NCI-H1417 (cell line): ENCODE measurements around the gene MMD2.
"Not testable (repeated sequence)": the region's sequence is repeated elsewhere in the genome, so short reads cannot be mapped to it uniquely, and the experiment has no call there.

Experiments
- DNase-seq, 3 experiments: peaks; one replicate each; lab custom pipeline; 2025; lab: John Stamatoyannopoulos, UW

MMD2 gene

GRCh38 chr7:4893929-4894475 is 65.0 kb downstream of the MMD2 start:
- DNase-seq, result no peak

DNA sequence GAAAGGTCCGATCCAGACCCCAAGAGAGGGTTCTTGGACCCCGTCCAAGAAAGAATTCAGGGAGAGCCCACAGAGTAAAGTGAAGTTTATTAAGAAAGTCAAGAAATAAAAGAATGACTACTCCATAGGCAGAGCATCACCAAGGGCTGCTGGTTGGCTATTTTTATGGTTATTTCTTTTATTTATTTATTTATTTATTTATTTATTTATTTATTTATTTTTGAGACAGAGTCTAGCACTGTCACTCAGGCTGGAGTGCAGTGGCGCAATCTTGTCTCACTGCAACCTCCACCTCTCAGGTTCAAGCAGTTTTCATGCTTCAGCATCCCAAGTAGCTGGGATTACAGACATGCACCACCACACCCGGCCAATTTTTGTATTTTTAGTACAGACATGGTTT is 65.8 kb downstream of the MMD2 start:
- not testable (repeated sequence) for DNase-seq

GRCh38 chr7:4891522-4891921 is 67.5 kb downstream of the MMD2 start:
- DNase-seq, result not testable (repeated sequence)

- DNase-seq, result no peak
These were observed 69.3 kb downstream of the MMD2 start for GRCh38 chr7:4889682-4890081.

DNA sequence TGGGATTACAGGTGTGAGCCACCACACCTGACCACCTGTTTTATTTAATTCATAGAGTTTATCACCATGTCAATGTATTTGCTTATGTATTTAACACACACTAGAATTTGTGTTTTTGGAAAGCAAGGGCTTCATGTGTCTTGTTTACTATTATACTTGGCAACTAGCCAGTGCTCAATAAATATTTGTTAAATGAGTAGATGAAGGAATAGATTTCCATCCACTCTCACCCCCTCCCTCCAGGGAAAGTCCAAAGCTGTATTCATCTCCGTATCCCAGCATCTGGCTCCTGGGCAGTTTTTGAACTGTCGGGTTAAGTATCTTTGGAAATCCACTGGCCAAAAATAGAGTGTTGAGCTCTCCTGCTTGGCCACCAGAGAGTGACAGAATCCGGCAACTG is 70.8 kb downstream of the MMD2 start:
- DNase-seq, result peak in 1 of 3 experiments; percentile 34

DNA sequence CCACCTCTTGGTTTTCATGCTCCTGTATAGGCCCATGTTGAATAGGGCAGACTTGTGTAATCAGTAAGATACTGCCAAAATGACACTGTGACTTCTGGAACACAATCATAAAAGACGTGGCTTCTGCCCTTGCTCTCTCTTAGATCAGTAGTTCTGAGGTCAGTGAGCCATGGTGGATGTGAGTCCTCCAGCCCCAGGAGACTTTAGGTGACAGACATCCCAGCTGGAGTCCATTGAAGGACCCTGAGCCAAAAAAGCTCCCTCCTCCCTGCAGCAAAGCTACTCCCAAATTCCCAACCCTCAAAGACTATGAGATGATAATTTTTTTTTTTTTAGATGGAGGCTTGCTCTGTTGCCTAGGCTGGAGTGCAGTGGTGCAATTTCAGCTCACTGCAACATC is 72.3 kb downstream of the MMD2 start:
- no peak for DNase-seq

GRCh38 chr7:4885317-4885807 is 73.6 kb downstream of the MMD2 start:
- no peak for DNase-seq

GRCh38 chr7:4884164-4884563 is 74.8 kb downstream of the MMD2 start:
- DNase-seq, result peak in 1 of 3 experiments; percentile 51

DNA sequence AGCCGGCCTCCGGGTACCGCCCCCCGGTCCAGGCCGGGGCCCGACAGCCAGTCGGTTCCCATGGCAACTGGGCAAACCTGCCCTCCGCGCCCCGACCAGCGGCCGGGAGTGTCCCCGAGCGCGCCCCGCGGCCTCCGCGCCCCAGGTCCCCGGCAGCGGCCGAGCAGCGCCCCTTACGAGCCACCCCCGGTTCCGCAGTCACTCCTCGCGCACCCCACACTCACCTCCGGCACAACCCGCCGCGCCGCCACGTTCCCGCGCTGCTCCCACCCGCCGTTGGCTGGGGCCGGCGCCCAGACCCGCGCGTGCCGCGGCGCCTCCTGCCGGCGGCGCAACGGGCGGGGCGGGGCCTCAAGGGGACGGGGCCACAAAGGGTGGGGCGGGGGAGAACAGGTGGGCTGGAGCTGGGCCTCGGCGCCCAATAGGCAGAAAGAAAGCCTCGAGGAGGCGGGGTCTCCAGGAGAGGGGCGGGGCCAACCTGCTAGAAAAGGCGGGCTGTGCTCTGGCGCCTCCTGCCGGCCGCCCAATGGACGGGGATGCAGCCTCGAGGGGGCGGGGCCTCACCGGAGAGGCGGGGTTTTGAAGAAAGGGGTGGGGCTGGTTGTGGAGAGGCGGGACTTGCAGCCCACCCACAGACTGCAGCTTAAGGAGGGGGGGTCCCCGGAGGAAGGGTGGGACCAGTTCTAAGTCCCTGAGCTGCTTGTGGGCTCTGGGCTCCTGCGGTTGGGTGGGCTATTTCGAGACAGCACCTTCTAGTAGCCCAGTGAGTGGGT is 75.4 kb downstream of the MMD2 start, which contains the start of gene RADIL:
Gene RADIL, minus strand, starts transcription at position 345 of the 773 bp plus-strand sequence. CDS start 5,577 bp downstream, outside the sequence.
- peak; percentile 87 to 96 (median 91) for DNase-seq

DNA sequence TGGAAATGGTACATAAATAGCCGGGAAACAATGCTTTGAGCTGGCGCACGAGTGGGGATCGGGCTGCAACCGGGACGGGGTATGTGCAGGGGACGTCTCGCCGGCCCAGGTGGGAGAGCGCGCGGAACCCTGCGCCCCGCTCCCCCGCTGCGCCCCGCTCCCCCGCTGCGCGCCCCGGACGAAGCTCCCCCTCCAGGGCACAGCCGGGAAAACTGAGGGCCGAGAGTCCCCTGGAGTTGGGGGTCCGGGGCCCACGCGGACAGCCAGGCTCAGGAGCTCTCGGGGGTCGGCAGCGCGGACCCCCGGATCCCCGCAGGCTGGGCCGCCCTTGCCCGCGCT is 76.0 kb downstream of the MMD2 start:
- DNase-seq, result peak in 1 of 3 experiments; percentile 70

- peak in 2 of 3 experiments; percentile 73 to 78 for DNase-seq
These were observed 76.6 kb downstream of the MMD2 start for GRCh38 chr7:4882169-4883032.

DNA sequence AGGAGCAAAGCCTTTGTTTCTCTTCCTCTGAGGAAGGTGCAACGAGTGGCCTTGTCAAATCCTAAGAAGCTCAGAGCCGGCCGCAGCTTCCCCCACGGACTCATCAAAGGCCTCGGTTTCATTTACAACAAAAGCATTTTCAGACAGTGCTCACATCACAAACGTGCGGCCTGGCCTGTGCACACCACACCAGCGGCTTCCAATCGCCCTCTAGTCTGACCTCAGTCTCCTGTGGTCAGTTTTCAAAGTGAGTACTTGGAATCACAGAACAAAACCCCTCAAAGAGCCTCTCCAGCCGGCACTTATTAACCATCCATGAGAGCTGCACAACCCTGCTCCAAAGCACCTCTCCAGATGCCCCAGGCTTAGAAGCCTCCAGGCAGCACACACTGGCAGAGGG is 78.8 kb downstream of the MMD2 start:
- DNase-seq, result peak in 1 of 3 experiments; percentile 73

GRCh38 chr7:4879396-4880081 is 79.4 kb downstream of the MMD2 start:
- no peak for DNase-seq

GRCh38 chr7:4878336-4879335 is 80.4 kb downstream of the MMD2 start:
- DNase-seq, result peak in 1 of 3 experiments; percentile 20

DNA sequence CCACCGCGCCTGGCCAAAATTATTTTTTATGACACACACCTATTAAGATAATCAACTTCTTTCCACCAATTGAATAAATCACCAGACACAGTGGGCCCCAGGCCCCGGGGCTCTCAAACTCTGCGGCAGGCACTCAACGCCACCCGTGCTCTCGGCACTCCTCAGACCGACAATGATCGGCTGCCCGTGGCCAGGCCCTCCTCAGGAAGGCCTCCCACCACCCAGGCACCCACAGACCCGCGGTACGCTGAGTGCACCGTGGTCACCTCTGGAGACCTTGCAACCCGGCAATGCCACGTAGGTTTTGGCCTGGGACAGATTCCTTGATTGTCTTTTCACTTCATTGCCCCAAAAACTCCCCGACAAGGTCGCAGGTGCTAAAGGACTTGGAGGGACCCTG is 82.4 kb downstream of the MMD2 start:
- DNase-seq, result no peak

GRCh38 chr7:4875391-4875790 is 83.6 kb downstream of the MMD2 start:
- DNase-seq, result no peak

DNA sequence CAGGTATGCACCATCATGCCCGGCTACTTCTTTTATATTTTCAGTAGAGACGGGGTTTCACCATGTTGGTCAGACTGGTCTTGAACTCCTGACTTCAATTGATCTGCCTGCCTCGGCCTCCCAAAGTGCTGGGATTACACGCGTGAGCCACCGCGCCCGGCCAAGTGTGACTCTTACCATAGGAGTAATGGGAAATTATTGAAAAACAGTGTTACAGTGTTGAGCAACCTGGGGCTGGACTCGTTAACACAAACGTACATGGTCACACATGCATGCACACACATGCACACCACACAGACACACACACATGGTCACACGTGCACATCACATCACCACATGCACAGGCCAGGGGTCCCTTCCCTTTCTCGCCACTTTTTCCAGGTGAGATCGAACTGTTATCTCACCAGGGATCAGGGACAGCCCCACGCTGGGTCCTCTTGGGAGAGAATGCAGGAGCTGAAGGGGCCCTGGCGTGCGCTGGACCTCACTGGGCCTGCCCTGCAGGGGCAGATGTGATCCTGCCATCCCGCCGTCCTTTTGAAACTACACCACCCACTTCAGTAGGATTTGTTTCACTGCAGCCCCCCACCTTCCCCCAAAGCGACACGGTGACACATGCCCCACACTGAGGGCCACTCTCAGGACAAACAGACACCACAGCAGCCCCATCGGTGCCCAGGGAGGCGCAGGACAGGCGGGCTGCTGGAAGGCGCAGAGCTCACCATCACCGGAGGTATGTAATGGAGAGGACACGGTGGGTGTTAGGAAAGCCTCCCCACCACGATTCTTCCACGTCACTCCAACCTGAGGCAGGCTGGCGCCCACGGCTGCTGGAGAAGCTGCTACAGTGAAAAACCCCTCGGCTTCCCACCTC is 85.7 kb downstream of the MMD2 start:
- no peak for DNase-seq

DNA sequence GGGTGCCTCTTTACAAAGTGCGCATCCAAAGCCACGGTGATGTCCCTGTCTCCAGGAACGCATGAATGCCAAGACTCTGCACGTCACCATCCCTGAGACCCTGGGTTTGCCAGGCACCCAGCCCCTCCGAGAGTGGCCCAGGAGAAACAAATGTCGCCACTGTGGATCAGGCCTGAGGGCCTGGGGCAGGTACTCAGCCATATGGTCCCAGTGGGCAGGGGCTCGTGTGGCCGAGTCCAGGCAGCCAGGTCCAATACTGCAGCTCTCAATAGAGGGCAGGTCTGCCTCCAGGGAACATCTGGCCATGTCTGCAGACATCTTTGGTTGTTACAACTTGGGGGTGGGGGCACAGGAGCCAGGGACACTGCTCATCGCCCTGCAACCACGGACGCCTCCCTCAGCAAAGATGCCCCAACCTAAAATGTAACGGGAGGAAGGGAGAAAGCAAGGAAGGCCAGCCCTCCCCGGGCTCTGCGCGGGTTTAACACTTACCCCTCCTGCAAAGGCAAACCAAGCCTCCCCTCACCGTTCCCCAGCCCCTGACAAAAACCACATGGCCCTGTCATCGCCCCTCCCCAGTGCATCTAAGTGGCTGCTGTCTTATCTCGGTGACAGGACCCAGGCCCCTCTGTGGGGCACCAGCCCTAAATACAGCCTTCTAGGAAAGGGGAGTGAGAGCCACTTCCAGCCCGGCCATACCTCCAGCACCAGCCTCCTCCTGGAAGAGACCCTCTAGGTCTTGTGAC is 86.9 kb downstream of the MMD2 start:
- DNase-seq, result no peak
